IPS-NIHi7 (cell line): ENCODE results near the gene SNCAIP.
A peak's percentile ranks its signal among the peaks of the same experiment; 100 is the strongest.
"Not testable (repeated sequence)": the region's sequence is repeated elsewhere in the genome, so short reads cannot be mapped to it uniquely, and the experiment has no call there.

Source experiments
- DNase-seq: peaks from one replicate; pipeline ENCODE4 v3.0.0; 2012; ENCODE audit warnings: mixed read lengths; ENCODE audit errors: extremely low spot score

The SNCAIP gene

GRCh38 chr5:122465031-122465577, 153.1 kb downstream of the SNCAIP start:
- DNase-seq: no peak

- DNase-seq: no peak
Measured at GRCh38 chr5:122465994-122466393, 154.0 kb downstream of the SNCAIP start.

DNA sequence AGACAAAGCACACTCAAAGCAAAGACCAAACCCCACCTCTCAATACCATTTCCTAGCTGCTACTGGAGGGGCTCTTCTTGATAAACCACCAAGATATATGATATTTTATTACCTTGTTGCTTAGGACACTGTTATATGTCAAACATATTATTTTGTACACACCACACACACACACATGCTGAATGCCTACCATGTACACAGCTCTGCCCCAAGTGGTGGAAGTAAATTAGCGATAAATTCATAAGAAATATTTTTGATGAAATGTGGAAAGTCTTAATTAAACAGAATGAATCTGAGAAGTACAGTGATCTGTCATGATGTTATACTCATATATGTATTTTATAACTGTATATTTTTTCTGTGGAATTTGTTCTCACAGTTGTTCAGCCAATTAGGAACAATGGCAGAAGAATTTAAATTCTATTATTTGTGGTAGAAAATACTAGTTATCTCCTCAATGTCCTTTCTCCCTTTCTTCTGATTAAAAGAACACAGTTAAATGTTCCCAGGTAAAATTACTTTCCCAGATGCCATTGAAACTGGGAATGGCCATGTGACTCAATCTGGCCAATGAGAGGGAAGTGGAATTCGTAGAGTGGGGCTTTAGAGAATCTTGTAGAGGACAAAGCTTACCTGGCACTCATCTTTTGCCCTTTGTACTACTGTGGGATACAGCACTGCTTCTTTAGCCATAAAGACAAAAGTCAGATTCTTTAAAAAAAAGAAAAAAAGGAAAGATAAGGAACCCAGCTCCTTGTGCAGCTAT, 156.5 kb downstream of the SNCAIP start:
- DNase-seq: no peak

DNA sequence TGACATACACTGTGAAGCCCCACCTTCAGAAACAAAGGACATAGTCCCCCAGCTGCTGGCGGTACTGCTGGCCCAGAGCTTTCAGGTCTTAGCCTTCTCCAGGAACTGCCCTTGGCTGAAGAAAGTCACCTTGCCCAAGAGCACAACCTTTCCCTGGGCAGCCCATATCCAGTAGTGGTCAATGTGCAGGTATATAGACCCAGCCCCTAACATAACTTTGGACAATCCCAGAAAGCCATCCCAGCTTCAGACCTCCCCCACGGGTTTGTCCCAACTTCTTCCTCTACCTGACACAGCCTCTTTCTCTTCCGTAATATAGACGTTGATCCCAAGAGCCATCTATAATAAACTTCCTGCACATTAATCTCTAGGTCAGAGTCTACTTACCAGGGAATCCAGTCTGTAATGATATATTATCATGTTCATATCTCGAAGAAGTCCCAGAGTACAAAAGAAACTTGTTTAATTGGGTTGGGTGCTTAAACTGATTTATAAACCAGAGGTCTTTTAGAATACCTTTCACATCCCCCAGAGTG, 157.4 kb downstream of the SNCAIP start:
- DNase-seq: no peak

- no peak for DNase-seq
Measured at GRCh38 chr5:122470365-122470764, 158.3 kb downstream of the SNCAIP start.

GRCh38 chr5:122471031-122471751, 159.2 kb downstream of the SNCAIP start:
- peak; percentile 19 for DNase-seq

GRCh38 chr5:122471752-122472061, 159.7 kb downstream of the SNCAIP start:
- DNase-seq: no peak

DNA sequence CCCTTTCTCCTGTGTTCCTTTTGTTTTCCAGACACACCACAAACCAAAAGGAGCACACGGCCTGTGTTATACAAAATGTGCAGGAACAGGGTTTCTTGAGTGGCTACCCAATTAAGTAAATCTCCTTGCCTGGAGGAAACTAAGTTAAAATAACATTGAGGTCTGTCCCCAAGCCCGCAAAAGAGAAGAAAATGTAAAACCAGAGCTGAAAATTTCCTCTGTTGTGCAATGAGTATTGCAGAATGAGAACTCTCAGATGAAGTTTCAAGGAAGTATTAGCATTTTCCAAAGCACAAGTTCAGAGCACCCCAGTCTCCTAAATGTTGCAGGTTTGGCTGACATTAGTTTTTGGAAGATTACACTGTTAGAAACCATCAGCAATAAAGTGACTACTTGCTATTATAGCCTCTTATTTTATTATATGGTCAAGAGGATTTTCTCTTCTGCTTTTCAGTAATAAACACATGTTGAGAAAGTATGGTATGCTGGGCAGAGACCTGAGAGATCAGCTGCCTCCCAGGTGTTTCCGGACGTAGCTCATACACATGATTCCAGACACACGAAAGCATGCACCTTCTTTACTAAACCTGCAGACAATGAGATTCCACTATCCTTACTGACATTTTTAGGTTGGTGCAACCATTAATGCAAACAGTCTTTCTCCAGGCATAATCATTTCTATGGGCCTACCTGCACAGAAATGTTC, 161.3 kb downstream of the SNCAIP start:
- DNase-seq: no peak

- DNase-seq: no peak
Measured at GRCh38 chr5:122473941-122474340, 161.9 kb downstream of the SNCAIP start.

DNA sequence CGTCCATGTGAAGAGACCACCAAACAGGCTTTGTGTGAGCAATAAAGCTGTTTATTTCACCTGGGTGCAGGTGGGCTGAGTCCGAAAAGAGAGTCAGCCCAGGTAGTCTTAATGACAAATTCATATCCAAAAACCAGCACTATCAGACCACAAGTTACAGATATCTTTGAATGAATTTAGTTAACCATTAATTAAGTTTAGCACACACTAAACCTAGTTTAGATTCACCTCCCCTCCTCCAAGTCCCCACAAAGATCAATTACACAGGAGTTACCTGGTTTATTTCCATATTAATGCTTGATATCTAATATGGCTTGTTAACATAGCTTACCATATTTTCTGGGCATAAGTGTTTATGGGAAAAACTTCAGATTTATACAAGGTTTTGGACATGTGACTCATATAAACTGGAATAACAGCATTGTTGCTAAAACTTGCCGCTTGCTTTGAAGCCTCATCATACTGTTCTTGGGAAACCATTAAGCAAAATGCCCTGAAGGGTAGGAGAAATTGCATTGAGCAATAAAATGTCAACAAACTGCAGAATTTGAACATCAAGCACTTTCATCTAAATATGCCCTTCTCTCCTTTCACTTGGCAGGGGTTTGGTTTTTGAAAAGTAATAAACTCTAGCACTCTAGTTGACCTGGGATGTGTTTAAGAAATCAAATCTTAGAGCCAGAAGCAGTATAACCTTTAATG, 166.9 kb downstream of the SNCAIP start:
- no peak for DNase-seq

DNA sequence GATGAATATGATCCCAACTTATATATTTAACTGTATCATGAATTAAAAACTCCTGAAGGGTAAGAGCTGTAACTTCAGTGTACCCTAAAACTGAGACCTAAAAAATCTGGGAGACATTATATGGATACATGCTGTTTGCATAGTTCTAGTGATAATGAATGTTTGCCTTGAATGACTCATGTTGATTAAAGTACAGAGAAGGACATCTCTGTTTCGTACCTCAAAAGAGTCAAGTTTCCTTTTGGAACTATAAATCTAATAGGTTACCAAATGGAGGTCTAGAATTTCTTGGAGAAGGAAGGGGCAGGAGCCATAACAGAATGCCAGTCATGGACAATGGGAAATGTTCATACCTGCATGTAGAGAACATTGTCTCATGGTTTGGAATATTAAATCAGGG, 168.1 kb downstream of the SNCAIP start:
- no peak for DNase-seq

GRCh38 chr5:122484103-122484502, 172.1 kb downstream of the SNCAIP start:
- no peak for DNase-seq

DNA sequence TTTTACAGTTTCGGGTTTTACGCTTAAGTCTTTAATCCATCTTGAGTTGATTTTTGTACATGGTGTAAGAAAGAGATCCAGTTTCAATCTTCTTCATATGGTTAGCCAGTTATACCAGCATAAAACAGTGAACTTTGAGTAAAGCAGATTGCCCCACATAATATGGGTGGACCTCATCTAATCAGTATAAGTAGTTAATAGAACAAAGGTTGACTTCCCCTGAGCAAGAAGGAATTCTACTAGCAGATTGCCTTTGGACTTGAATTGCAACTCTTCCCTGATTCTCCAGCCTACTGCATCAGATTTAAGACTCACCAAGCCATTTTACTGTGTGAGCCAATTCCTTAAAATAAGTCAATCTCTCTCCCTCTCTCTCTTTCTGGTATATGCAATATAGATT, 173.2 kb downstream of the SNCAIP start:
- no peak for DNase-seq

DNA sequence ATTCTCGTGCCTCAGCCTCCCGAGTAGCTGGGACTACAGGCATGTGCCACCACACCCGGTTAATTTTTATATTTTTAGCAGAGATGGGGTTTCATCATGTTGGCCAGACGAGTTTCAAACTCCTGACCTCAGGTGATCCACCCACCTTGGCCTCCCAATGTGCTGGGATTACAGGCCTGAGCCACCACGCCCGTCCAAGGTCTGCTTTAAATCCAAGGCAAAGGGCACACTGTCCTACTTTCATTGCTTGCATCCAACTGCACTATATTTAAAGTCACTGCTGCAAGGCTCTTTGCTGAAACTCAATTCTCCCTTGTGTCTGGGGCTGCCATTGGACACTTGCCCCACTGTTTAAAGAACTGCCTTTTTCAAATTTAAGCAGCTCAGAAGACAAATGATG, 174.6 kb downstream of the SNCAIP start:
- DNase-seq: not testable (repeated sequence)

DNA sequence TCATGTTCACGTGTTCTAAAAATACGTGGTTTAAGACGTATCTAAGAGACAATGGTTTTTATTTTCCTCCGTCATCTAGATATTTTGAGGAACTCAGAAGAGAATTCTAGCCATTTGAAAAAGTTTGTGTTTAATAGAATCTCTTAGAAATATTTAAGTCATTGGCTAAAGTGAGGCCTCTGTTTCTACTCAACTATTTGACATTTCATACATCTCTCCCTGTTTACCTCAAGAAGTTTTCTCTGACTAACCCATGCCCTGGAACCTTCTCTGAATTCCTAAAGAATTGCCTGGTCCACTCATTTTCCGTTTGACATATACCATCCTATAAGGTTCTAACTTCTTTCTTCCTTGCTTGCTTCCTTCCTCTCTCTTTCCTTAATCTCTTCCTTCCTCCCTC, 178.7 kb downstream of the SNCAIP start:
- no peak for DNase-seq

GRCh38 chr5:122492675-122493074, 180.6 kb downstream of the SNCAIP start:
- peak; percentile 16 for DNase-seq

- DNase-seq: no peak
Measured at GRCh38 chr5:122493091-122494021, 181.3 kb downstream of the SNCAIP start.

DNA sequence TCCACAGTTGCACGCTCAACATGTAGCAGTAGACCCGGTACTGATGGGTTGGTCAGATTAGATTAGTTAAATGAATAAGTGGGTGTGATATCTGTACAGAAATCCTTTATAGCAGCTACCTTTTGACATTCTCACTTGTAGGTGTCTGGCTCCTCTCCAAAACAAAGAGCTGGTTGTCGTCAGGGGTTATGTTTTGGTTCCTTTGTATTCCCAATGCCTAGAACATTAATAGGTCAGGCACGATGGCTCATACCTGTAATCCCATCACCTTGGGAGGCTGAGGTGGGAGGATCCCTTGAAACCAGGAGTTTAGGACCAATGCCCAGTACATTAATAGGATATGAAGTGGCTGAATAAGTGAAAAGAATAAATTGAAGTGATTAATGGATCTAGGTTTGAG, 182.1 kb downstream of the SNCAIP start:
- no peak for DNase-seq

DNA sequence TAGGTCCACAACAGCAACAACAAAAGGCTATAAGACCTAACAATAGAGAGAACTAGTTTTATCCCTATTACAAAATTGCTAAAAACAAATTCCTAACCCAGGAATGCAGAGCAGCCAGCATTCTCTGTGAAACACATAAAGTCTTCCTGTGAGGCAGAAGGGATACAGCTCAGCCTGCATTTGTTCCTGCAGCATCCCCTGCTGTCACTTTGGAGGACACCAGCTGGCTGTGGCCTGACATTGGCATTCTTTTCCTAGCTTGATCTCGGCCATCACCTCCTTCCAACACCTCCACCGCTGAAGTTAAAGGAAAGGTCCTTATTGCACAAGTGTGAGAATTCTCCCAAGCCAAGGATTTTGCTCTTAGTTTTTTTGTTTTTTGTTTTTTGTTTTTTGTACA, 186.1 kb downstream of the SNCAIP start:
- peak; percentile 72 for DNase-seq

DNA sequence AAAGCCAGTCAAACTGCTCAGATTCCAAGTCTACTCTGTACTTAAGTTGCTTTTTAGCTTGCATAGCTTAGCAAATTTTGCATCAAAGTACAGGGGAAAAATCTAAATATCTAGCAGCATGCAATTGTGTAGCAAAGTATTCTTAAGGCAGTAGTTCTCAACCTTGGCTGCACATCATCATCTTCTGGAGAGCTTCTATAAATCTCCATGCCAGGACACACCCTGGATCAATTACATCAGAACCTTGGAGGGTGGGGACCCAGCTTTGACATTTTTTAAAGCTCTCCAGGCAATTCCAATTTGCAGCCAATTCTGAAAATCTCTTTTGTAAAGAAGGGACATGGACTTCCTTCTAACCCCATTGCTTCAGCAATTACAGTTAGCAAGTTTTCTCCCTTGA, 187.5 kb downstream of the SNCAIP start:
- no peak for DNase-seq
